GM23338 (cell line): ENCODE data around the gene RDH8.

Experiments
- CREB1 ChIP-seq: fragments of 250-450 bp; sonication (Bioruptor Pico); IDR thresholded peaks from 2 replicates; pipeline ENCODE4 v1.5.0; 2020; ENCODE audit warnings: low read depth, mild to moderate bottlenecking, moderate library complexity
- CTCF ChIP-seq, 2 experiments: fragments of 200-600 bp in 1 of 2; sonication (generic) in 1 of 2; conservative IDR thresholded peaks; 2 replicates each; pipeline versions ENCODE4 v1.5.1 to v1.6.1; 2016 to 2017; ENCODE audit warnings: antibody characterized with exemption in 2 of 2, low read depth in 2 of 2, mild to moderate bottlenecking in 2 of 2, moderate library complexity in 1 of 2
- EZH2phosphoT487 ChIP-seq: fragments of 200-600 bp; sonication (generic); IDR thresholded peaks from one replicate; pipeline ENCODE4 v1.8.1; 2018; ENCODE audit warnings: antibody characterized with exemption; ENCODE audit not compliant: unreplicated experiment
- POLR2AphosphoS5 ChIP-seq: IDR thresholded peaks from 2 replicates; pipeline ENCODE4 v1.6.1; 2016; ENCODE audit warnings: antibody characterized with exemption, low read depth
- REST ChIP-seq: IDR thresholded peaks from one replicate; pipeline ENCODE4 v1.6.1; 2018; ENCODE audit warnings: antibody characterized with exemption; ENCODE audit not compliant: unreplicated experiment
- ZNF114 ChIP-seq: fragments of 250-450 bp; sonication (Bioruptor Pico); IDR thresholded peaks from 2 replicates; pipeline ENCODE4 v1.5.0; 2020; ENCODE audit warnings: mild to moderate bottlenecking, moderate library complexity

DNA sequence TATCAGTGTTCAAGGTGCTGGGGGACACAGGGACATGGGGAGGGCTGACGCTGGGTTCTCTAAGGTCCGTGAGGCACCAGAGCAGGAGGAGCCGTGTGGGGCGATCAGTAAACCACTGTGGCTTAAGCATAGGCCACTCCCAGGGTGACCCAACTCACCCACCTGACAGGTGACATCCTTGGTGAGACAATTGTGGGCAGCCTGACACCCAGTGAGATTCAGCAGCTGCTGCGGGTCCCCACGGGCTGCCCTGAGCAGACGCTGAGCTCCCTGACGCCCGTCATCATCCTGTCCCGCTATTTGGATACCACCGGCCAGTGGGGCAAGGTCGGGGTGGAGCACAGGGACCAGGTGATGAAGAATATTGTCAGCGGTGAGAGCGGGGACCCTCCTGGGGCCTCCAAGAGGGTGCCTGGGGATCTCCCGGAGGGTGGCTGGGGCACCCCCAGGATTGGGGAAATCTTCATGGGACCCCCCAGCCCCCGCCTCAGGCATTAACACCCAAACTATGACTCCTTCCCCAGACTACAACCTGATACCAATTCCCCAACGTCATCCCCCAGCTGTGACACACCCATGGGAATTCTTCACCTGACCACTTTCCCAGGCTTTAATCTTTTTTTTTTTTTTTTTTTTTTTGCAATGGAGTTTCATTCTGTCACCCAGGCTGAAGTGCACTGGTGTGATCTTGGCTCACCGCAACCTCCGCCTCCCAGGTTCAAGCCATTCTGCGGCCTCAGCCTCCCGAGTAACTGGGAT, 39.5 kb downstream of the RDH8 start:
- TF ChIP-seq CTCF (conservative IDR thresholded peaks at IDR 0.05; ENCODE audit: low read depth in 2 of 2) (no peak), ZNF114 (CRISPR knock-in tag) (no peak), POLR2AphosphoS5 (no peak), EZH2phosphoT487 (no peak), REST (no peak), CREB1 (no peak)
